GM08714 (cell line): ENCODE measurements around the gene SMG6.

Source experiments
- H3K4me3 ChIP-seq: fragments of 200-500 bp; sonication (Bioruptor generic); 2 replicates; pipeline ENCODE4 v1.5.1; 2014; ENCODE audit warnings: mild to moderate bottlenecking, low read length, inconsistent platforms
- ZNF274 ChIP-seq: IDR thresholded peaks from 2 replicates; pipeline ENCODE4 v1.6.1; 2012; ENCODE audit warnings: mild to moderate bottlenecking, low read depth, low read length

Gene SMG6

DNA sequence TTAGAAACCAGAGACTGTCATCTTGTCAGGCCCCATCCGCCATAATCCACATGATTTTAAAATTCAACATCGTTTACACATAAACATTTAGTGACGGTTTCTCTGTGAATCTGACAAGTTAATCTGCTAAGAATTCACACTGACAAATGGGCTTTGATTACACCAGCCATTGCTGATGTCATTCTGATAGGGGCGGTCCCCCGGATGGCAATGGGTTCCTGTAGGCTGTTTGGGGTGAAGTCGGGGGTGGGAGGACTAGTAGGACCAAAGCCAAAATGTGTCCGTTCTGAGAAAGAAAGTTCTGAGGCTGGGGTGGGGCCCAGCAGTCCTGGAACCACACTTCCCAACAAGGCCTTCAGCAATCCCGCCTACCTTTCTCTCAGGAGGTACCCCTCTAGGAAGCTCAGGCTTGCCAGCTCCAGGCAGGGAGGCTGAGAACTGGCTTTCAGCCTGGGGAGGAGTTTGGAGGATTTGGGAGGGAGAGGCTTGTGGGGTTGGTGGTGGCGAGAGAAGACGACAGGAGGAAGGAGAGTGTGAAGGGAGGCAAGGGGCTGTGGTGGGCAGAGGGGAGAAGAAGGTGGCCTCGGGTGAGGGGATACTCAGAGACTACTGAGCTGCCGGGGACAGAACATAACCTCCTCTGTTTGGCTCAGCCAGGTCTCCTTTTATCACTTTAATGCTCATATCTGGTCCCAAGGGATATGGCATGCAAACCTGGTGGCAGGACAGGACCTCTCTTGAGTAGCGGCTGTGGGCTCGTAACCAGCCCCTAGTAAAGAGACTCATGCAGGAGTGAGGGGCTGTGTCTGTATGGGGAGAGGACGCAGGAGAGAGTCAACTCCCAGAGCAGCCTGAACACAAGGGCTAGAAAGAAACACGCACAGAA lies 240.1 kb downstream of the SMG6 start:
- H3K4me3 ChIP-seq, result no peak overlapping the region
- TF ChIP-seq ZNF274, result no peak

DNA sequence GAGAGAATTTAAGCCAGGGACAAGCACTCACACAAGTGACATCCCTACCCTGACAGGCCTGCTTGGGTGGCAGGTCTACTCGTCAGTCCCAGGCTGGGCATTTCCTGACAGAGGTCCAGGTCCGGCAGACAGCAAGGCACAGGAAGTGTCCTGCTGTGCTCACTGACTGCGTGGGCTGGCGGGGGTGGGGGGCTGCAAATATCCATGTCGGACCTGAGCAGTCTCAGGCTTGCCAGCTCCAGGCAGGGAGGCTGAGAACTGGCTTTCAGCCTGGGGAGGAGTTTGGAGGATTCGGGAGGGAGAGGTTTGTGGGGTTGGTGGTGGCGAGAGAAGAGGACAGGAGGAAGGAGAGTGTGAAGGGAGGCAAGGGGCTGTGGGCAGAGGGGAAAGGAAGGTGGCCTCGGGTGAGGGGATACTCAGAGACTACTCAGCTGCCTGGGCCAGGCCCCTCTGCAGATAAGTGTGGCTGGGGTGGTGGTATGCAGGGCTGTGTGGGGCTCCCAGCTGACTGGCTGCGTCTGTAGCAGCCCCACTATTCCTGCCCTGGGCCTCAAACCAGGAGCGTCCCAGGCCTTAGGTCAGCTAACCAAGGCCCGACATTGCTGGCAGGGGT lies 240.9 kb downstream of the SMG6 start:
- no peak overlapping the region for H3K4me3 ChIP-seq
- no peak for TF ChIP-seq ZNF274

DNA sequence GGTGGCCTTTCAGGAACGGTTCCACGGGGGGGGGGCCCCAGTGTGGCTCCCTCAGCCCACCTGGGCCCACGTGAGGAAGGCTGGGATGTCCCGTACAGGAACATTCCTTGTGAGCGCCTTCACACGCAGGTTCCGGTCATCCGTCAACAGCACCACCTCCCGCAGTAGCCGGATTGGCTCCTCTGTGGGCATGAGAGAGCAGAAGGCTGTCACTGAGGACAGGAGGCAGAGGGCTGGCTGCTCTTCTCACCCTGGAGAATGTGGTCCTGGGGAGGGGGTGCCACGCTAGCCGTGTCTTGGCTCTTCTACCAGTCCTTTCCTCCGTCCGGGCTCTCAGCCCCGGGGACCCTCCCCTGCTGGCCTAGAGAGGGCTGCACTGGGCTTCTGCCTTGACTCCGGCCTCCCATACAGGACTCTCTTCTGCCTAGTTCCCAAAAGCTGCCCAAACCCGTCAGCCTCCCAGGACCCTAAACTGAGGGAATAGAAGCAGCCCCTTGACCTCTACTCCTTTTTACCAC lies 242.1 kb downstream of the SMG6 start:
- TF ChIP-seq ZNF274, result no peak
- H3K4me3 ChIP-seq, result no peak overlapping the region

DNA sequence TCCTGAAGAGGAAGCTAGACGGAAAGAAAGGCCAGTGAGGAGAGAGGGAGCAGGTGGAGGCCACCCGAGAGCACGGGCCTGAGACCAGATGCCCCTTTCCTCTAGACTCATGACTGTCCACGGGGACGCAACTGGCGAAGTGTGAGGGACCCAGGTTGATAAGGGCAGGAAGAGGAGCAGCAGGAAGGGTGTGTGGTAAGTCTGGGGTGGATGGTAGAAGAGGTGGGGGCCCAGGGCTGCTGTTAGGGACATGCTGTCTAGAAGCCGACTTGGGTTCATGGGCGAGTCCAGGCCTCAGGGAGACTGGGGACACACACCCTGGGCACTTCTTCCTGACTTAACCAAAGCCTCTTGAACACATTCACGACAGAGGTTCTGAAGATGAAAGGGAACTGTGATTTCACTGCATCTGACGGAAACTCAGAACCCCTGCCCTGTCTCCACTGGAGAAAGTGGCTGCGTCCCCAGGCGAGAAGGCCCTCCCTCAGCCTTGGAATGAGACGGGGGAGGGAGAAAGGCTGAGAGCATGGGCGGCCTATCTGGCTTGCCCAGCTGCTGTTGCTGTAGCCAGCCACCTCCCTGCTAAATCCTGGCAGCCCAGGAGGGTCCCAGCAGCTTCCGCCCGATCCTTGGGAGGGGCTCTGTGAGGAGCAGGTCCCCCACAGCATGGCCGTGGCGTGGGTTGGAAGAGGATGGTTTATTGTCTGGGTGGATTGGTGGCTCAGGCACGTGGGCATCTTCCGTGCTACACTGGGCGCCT lies 242.7 kb downstream of the SMG6 start:
- no peak for TF ChIP-seq ZNF274
- no peak overlapping the region for H3K4me3 ChIP-seq

DNA sequence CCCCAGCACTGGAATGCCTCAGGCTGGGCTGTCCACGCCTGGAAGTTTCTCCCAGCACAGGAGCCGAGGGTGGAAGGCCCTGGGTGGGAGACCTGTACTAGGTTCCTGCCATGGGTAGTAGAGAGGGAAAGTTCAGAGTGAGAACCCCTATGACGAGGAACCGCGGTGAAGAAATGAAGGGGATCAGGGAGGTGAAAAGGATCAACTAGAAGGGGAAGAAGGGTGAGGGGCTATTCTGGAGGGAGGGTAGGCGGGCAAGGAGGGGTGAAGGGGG lies 243.3 kb downstream of the SMG6 start:
- no peak for TF ChIP-seq ZNF274
- no peak overlapping the region for H3K4me3 ChIP-seq

DNA sequence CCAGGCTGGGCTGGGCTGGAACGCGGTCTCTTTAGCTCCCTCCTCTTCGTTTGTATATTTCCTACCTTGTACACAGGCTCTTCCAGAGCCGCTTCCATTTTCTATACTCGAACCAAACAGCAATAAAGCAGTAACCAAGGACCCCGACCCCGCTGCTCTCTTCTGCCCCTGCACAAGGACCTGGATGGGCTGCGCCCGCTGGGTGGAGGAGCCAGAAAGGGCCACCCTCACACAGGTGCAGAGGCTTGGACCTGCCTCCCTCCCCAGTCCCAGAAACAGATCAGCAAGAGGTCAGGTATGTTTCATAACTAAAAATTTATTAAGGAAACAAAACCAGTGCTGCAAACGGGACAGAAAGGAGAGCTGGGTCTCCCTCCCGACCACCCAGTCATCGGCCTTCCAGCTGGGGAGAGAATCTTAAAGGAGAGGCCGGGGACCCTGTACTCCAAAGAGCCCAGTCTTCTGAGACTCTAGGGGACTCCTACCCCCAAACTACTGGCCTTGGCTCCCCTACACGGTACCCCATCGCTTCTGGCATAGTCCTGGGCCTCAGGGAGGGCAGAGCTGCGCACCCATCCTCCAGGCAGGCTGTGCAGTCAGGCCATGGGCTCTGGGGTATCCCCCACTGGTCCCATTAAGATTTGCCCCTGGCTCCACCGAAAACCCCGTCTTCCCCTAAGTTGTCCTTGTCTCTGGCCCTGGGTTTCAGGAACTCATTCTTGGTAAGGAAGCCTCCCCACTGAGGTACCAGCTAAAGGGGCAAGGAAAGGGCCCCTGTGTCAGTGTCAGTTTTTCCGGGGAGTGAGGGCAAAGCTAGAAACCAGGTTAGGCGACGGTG lies 243.8 kb downstream of the SMG6 start:
- H3K4me3 ChIP-seq, result peak overlapping the region; percentile 7; the same call in 1 of the 2 replicates
- TF ChIP-seq ZNF274, result no peak

DNA sequence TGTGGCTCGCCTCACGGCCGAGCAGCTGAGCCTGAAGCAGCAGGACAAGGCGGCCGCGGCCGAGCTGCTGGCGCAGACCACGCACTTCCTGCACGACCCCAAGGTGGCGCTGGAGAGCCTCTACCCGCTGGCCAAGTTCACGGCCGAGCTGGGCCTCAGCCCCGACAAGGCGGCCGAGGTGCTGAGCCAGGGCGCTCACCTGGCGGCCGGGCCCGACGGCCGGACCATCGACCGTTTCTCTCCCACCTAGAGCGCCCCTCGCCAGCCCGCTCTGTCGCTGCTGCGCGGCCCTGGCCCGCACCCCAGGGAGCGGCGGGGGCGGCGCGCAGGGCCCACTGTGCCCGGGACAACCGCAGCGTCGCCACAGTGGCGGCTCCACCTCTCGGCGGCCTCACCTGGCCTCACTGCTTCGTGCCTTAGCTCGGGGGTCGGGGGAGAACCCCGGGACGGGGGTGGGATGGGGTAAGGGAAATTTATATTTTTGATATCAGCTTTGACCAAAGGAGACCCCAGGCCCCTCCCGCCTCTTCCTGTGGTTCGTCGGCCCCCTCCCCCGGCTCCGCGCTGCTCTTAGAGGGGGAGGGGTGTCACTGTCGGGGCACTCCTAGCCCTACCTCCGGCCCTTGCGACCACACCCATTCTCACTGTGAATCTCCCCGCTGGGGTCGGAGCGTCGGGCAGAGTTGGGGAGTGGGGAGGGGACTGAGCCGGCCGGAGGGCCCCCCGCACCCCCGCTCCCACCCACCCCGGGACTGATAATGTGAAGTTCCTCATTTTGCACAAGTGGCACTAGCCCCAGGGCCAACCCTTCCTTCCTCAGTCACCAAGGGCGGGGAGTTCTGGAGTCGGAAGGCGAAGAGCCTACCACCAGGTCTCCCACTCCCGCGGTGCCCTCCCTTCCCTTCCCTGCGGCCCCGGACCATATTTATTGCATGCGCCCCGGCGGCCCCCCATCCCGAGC lies 244.7 kb downstream of the SMG6 start:
- no peak for TF ChIP-seq ZNF274
- H3K4me3 ChIP-seq, result peak overlapping the region; percentile 20; the same call in 1 of the 2 replicates

DNA sequence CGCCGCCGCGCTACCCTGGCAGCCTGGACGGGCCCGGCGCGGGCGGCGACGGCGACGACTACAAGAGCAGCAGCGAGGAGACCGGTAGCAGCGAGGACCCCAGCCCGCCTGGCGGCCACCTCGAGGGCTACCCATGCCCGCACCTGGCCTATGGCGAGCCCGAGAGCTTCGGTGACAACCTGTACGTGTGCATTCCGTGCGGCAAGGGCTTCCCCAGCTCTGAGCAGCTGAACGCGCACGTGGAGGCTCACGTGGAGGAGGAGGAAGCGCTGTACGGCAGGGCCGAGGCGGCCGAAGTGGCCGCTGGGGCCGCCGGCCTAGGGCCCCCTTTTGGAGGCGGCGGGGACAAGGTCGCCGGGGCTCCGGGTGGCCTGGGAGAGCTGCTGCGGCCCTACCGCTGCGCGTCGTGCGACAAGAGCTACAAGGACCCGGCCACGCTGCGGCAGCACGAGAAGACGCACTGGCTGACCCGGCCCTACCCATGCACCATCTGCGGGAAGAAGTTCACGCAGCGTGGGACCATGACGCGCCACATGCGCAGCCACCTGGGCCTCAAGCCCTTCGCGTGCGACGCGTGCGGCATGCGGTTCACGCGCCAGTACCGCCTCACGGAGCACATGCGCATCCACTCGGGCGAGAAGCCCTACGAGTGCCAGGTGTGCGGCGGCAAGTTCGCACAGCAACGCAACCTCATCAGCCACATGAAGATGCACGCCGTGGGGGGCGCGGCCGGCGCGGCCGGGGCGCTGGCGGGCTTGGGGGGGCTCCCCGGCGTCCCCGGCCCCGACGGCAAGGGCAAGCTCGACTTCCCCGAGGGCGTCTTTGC lies 245.6 kb downstream of the SMG6 start:
- H3K4me3 ChIP-seq, result peak overlapping the region; percentile 80; the same call in 1 of the 2 replicates
- TF ChIP-seq ZNF274, result no peak

DNA sequence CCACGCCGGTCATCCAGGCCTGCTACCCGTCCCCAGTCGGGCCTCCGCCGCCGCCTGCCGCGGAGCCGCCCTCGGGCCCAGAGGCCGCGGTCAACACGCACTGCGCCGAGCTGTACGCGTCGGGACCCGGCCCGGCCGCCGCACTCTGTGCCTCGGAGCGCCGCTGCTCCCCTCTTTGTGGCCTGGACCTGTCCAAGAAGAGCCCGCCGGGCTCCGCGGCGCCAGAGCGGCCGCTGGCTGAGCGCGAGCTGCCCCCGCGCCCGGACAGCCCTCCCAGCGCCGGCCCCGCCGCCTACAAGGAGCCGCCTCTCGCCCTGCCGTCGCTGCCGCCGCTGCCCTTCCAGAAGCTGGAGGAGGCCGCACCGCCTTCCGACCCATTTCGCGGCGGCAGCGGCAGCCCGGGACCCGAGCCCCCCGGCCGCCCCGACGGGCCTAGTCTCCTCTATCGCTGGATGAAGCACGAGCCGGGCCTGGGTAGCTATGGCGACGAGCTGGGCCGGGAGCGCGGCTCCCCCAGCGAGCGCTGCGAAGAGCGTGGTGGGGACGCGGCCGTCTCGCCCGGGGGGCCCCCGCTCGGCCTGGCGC lies 246.3 kb downstream of the SMG6 start:
- no peak for TF ChIP-seq ZNF274
- H3K4me3 ChIP-seq, result peak overlapping the region; percentile 80; the same call in 1 of the 2 replicates

DNA sequence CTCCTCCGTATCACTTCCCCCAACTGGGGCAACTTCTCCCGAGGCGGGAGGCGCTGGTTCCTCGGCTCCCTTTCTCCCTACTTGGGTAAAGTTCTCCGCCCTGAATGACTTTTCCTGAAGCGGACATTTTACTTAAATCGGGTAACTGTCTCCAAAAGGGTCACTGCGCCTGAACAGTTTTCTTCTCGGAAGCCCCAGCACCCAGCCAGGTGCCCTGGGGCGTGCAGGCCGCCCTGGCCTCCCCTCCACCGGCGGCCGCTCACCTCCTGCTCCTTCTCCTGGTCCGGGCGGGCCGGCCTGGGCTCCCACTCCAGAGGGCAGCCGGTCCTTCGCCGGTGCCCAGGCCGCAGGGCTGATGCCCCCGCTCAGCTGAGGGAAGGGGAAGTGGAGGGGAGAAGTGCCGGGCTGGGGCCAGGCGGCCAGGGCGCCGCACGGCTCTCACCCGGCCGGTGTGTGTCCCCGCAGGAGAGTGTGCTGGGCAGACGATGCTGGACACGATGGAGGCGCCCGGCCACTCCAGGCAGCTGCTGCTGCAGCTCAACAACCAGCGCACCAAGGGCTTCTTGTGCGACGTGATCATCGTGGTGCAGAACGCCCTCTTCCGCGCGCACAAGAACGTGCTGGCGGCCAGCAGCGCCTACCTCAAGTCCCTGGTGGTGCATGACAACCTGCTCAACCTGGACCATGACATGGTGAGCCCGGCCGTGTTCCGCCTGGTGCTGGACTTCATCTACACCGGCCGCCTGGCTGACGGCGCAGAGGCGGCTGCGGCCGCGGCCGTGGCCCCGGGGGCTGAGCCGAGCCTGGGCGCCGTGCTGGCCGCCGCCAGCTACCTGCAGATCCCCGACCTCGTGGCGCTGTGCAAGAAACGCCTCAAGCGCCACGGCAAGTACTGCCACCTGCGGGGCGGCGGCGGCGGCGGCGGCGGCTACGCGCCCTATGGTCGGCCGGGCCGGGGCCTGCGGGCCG lies 247.1 kb downstream of the SMG6 start:
- H3K4me3 ChIP-seq, result peak overlapping the region; percentile 80

More for the DNA sequence above, 247.1 kb downstream of the SMG6 start:
- no peak for TF ChIP-seq ZNF274
